Nucleus accumbens (tissue), 56 donors: ENCODE measurements around the gene TRIM65.
"Not testable (repeated sequence)": the region's sequence is repeated elsewhere in the genome, so short reads cannot be mapped to it uniquely, and the experiment has no call there.

ENCODE experiments used
- DNase-seq, 56 donors: peaks; one replicate each; lab custom pipeline; 2025; lab: John Stamatoyannopoulos, UW

The TRIM65 gene

DNA sequence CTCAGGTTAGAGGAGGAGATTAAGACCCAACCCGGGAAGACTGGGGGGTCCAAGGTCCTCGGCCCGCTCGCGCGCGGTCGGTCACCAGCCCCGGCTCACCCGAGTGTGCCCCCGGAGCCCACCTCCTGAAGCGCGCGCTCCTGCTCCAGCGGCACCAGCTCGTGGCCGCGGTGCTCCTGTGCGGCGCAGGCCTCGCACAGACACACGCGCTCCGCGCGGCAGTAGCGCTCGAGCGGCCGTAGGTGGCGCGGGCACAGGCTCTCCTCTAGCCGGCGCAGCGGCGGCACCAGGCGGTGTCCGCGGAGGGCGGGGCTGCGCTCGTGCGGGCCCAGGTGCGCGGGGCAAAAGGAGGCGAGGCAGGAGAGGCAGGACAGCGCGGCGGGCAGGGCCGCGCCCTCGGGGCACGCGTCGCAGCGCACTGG is 19.0 kb downstream of the TRIM65 start:
- DNase-seq: peak in 34 of 56 donors; percentile 23 to 74 (median 52)

DNA sequence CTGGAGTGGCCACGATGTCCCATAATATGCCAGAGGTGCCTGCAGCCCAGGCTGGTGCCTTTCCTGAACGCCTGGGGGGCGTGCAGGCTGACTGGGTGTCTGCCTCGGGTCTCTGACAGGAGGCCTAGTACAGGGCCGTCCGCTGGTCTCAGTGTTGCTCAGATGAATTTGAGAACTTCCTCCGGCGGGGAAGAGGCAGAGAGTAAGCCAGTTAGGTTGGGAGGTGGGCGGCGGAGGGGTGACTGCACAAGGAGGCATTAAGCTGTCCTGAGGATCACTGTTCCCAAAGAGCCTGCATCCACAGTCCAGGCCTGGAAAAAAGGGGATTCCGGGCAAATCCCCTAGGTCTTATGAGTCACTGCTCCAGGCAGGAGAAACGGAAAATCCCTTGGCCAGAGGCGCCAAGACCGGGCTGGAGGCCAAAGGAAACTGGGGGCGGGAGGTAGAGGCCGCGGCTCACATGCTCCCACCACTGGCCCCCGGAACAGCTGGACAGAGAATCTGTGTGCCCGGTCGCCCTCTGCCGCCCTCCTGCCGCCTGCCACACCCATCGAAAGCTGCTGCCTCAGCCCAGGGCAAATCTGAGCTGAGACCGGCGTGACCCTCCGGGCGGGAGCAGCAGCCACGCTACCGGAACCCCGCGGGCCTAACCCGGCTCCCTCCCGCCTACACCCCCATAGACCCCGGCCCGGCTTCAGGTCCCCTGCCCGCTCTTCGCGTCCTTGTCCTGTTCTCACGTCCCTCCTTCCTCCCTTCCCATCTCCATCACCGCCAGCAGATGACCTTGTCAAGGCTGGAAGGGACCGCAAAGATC is 19.6 kb downstream of the TRIM65 start:
- DNase-seq: peak in 54 of 56 donors; percentile 31 to 91 (median 73)

DNA sequence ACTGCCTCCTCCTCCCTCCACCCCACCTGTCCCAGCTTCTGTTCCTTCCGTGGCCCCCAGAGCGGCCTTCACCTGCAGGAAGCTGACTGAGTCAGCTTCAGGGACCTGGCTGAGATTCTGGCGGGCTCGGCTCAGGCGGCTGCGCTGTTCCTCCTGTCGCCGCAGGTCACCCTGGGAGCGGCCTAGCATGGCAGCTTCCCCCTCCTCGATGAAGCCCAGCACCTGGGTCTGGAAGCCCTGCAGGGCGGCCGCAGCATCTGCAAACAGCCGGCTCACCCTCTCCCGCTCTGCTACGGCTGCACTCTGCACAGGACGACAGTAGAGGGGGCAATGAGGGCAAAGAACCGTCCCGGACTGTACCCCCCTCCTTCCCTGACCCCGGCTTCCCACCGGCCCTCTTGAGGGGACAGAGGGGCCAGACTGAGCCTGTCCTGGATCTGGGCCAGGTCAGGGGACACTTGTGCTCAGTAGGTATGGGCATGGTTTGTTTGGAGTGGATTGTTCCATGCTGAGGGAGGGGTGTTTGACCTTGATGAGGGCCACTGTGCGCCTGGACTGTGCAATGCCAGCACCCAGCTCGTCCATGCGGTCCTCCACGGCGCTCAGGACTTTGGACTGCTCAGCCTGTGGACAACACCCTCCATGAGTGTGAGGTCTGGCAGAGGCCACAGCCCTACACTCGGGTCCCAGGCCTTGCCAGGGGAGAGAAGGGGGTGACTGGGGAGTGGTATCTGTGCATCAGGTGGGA is 20.4 kb downstream of the TRIM65 start:
- peak in 2 of 56 donors; percentile 41 to 48 for DNase-seq

DNA sequence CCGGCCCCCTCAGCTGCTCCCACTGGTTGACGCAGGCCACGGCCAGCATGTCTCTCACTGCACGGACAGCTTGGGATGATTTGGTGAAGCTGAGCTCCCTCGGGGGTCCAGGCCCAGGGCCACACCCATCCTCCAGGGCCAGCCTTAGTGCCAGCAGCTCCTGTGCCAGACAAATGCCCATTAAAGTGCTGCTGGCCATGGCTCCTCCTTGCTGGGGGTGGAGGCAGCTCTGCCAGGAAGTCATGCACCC is 20.9 kb downstream of the TRIM65 start:
- peak in 7 of 56 donors; percentile 47 to 76 (median 64) for DNase-seq

DNA sequence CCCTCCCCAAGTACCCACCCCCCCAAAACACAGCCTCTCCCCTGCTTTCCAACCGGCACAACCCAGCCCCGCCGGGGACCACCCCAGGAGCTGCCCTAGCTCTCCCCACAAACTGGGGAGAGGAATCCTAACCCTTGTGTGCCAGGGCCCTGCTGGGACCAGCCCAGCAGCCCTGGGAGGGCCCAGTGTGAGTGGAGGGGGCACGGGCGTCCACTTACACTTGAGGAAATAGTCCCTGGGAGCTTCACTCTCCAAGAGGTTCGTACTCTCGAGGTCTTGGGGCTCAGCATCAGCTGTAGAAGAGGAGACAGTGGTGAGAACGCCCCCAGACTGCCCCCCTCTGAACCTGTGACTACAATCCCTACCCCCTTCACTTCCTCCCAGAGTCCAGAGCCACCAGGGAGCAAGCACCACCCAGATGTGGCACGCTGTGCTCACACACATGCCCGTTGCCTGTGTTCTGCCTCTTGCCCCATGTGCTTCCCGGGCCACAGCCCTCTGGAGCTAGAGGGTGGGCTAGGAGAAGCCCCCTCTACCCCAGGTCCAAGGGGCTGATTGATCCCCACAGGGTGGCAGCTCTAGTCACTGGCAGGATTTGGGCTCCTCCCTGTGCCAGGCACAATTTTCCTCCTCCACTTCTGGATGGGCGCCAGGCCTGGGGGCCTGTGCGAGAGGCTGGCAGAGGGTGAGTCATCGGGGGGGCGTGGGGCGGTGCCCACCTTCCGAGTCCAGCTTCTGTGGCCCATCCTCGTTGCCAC is 21.4 kb downstream of the TRIM65 start:
- peak in 15 of 56 donors; percentile 24 to 76 (median 47) for DNase-seq

DNA sequence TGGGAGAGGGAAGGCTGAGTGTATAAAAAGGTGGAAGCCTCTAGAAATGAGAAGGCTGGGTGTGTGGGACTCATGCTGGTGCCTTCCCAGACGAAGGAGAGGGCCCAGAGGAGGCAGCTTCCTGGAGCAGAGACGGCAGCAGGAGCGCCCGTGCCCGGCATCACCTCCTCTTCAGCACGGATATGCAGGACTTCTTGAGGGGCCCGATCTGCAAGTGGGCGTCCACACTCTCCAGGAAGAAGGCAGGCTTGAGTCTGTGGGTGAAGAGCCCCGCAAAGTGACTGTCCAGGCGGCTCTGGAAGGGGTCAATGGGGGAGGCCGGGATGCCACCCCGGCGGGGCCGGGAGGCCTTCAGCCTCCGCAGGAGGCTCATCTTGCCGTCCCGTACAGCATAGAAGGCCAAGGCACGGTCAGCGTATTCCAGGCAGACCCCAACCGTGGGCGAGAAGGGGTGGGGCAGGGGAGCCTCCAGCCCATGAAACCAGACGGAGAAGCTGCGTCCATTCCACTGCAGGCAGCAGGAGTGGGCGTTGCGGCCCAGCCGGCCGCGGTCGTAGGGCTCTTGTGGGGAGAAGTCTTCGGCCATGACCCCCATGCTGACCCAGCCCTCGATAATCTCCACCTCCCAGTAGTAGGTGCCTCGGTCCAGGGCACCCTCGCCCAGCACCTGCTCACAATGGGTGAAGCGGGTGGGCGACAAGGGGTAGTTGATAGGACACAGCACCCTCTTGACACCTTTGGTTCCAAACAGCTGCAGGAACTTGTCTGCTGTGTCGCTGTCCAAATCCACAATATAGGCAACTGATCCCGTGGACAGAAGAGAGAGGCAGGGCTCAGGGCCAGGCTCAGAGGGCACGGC is 22.2 kb downstream of the TRIM65 start:
- DNase-seq: no peak

DNA sequence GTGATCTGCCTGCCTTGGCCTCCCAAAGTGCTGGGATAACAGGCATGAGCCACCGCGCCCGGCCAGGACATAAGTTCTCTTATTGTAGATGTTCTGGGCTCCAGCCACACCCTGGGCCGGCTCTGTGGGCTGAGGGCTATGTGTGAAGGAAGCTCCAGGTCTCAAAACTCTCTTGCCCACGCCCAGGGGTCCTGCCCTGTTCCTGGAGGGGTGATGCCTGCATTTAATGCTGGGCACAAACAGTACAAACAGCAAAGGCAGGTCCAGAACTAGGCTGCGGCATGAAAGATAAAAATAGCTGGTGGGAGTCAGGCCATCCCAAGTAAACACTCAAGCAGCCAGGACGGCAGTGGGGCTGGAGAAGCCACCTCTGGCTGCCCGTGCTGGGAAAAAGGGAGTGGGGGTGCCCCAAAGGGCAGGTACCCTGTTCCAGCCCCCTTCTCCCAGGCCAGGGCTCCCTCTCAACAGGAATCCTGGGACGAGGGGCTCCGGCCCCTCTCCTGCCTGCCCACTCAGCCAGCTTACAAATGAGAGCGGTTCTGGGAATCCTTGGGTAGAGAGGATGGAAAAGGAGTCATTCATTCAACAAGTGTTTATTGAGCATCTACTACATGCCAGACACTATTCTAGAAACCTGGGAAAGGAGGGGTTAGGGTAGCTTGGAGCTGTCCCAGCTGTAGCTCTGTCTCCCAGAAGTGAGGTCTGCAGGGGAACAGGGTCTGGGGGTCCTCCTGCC is 23.0 kb downstream of the TRIM65 start:
- no peak for DNase-seq

DNA sequence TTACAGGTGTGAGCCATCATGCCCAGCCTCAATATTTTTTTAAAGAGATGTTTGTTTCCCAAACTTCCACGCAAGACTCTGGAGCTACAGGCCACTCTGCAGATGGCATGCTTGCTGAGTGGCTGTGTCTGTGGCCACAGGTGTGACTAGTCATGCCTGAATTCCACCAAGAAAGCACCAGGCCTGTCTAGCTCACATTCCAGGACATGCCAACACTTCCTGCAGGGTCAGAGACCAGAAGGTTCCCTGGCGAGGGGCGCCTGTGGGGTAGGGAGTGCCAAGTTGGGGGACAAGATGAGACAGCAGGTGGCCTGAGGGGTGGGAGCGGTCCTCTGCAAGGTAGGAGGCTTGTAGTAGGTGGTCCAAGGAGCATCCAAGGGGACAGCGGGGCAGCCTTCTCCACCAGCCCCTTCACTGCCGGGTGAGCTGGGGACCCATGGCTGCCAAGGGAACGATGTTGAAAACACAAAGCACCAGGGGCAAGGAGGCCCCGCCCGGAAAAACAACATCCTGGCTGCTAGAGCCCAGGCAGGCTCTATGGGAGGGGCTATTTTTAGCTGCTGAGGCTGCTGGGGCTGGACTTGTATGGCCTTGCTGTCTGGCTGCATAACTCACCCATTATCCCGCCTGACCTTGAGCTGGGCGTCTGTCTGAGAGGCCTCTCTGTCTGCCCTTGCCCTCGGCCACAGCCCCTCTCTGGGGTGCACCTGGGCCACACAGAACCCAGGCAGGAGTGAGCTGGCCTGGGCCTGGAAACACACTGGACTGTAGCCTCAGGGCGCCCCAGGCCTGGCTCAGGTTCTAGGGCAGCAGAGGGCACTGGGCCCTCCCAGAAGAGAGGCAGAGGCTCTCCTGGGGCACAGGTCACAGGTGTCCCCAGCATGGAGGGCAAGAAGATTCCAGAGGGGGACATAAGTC is 24.1 kb downstream of the TRIM65 start:
- peak in 20 of 56 donors; percentile 18 to 62 (median 40) for DNase-seq

DNA sequence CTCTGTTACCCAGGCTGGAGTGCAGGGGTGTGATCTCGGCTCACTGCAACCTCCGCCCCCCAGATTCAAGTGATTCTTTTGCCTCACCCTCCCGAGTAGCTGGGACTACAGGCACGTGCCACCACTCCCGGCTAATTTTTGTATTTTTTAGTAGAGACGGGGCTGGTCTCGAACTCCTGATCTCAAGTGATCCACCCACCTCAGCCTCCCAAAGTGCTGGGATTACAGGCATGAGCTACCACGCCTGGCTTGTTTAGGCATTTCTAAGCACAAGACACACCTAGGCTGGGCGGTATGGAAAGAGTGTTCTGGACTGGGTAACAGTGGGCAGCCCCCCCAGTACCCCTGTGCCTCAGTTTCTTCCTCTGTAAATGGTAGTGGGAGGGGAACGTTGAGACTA is 26.5 kb downstream of the TRIM65 start:
- not testable (repeated sequence) for DNase-seq

DNA sequence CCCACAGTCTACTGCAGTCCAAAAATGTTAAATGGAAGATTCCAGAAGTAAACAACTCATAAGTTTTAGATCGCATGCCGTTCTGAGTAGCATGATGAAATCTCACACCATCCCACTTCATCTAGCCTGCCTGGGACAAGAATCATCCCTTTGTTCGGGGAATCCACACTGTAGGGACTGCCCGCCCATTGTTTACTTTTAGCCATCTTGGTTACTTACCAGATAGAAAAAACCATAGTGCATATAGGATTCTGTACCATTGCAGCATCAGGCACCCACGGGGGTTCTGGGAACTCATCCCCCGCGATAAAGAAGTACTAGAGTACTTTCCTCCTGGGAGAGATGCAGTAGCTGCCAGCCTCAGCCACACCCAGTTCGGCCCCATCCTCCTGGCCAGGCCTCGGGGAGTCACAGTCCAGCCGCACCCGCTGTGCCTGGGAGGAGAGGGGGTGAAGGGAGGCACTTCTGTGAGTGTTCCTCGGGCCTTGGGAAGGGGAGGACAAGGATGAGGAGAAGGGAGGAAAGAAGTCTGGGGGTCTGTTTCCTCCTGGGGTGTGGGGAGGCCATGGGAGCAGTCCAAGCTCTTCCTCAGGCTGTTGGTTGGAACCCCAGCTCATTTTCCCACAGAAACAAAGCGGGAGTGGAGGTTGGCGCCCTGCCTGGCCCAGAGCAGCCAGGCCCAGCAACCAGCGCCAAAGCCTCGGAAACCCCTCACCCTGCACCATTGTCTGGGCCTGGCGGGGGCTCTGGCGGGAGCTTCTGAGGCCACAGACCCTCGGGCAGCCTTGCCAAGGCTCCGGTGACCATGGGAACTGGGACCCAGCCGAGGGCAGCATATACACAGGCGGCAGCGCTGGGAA is 27.2 kb downstream of the TRIM65 start:
- peak in 52 of 56 donors; percentile 56 to 94 (median 79) for DNase-seq

DNA sequence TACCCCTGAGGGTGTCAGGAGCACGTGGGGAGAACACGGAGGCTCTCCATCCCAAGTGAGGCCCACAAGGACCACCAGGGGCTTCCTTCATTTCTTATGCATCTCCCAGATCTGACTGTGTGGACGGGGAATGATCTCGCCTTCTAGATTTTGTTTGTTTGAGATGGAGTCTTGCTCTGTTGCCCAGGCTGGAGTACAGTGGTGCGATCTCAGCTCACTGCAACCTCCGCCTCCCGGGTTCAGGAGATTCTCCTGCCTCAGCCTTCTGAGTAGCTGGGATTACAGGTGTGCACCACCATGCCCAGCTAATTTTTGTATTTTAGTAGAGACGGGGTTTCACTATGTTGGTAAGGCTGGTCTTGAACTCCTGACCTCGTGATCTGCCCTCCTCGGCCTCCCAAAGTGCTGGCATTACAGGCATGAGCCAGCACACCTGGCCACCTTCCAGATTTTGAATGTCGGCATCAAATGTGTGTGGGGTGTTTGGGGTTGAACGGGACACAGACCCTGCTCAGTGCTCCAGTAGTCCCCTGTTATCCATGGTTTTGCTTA is 27.9 kb downstream of the TRIM65 start:
- peak in 2 of 56 donors; percentile 27 to 41 for DNase-seq

DNA sequence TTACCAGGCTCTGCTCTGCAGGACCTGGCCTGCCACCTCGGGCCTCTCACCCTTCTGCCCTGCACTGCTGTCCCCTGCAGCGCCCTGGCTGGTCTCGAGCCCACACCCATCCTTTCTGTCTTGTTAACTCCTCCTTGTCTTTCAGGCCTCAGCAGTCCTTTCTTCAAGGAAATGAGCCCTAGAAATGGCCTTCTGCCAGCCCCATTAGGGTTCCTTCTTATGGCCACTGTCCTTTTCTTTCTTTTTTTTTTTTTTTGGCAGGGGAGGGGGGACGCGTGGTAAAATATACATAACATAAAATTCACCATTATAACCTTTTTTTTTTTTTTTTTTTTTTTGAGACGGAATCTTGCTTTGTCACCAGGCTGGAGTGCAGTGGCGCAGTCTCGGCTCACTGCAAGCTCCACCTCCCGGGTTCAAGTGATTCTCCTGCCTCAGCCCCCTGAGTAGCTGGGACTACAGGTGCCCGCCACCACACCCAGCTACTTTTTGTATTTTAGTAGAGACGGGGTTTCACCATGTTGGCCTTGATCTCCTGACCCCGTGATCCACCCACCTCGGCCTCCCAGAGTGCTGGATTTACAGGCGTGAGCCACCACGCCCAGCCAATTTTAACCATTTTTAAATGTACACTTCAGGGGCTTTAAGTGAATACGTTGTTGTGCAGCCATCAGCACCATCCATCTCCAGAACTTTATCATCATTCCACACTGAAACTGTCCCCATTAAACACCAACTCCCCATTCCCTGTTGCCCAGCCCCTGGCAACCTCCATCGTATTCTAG is 31.2 kb downstream of the TRIM65 start:
- not testable (repeated sequence) for DNase-seq

DNA sequence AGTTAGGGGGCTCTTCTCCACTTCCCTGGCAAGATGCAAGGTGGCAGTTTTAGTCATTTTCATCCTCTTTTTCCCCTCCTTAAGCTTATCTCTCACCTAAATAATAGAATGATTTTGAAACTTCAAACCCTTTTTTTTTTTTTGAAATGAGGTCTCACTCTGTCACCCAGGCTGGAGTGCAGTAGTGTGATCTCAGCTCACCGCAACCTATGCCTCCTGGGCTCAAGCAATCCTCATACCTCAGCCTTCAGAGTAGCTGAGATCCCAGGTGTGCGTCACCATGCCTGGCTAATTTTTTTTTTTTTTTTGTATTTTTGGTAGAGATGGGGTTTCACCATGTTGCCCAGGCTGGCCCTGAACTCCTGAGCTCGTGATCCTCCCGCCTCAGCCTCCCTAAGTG is 31.9 kb downstream of the TRIM65 start:
- not testable (repeated sequence) for DNase-seq

DNA sequence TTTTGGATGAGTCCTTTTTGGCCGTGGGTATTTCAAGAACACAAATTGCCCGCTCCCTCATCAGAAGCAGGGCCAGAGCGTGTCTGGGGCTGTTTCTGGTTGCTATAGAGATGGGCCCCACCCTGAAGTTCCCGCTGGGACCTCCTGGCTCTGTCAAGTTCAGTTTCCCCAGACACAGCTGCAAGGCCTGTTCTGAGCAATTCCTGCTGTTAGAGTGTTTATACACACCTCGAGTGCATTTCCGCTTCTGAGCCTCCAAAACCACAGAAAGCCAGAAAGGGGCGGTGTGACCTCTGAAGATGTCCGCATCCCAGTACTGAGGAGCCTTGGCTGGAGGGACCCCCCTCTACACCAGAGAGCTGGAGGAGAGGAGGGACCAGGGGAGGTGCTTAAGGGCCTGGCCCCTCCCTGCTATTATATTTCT is 32.3 kb downstream of the TRIM65 start:
- no peak for DNase-seq

DNA sequence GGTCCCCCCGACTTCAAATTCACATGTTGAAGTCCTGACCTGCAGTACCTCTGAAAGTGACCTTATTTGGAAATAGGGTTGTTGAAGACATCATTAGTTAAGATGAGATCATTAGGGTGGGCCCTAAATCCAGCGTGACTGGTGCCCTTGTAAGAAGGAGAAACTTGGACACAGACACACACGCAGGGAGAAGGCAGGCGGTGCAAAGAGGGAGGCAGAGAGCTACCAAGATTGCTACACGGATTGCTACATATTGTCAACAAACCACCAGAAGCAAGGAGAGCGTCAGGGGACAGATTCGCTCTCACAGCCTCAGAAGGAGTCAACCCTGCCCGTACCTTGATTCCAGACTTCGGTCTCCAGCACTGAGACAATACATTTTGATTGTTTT is 34.8 kb downstream of the TRIM65 start:
- DNase-seq: no peak

DNA sequence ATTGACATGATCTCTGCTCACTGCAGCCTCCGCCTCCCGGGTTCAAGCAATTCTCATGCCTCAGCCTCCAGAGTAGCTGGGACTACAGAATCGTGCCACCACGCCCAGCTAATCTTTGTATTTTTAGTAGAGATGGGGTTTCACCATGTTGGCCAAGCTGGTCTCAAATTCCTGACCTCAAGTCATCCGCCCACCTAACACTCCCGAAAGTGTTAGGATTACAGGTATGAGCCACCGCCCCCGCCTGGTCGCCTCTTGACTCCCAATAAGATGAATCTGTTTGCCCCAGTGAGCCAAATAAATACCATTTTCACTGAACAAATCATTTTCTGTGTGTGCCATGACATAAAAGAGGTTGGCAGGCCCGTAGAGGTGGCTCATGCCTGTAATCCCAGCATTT is 37.4 kb downstream of the TRIM65 start:
- DNase-seq: not testable (repeated sequence)
